Stimulated activated CD4-positive, alpha-beta T cell treated with anti-CD3 and anti-CD28 coated beads, Interleukin-12 subunit alpha, Interleukin-12 subunit beta, amount 100 ng/mL, for 24 hours (primary cell): ENCODE results near the gene NCS1.

Experiments
- DNase-seq, 2 experiments: peaks; one replicate each; pipeline ENCODE4 v3.0.0-alpha.2; 2020; ENCODE audit warnings: low read depth in 2 of 2

NCS1 gene

GRCh38 chr9:130212543-130213297, 40.5 kb downstream of the NCS1 start:
- no peak for DNase-seq

GRCh38 chr9:130213911-130214761, 41.9 kb downstream of the NCS1 start:
- no peak for DNase-seq

GRCh38 chr9:130214776-130215340, 42.7 kb downstream of the NCS1 start:
- DNase-seq = no peak

- DNase-seq = no peak
These were observed 43.3 kb downstream of the NCS1 start for GRCh38 chr9:130215341-130216119.

GRCh38 chr9:130217838-130218237, 45.6 kb downstream of the NCS1 start:
- no peak for DNase-seq

GRCh38 chr9:130219661-130220096, 47.5 kb downstream of the NCS1 start:
- DNase-seq = no peak

- no peak for DNase-seq
These were observed 48.1 kb downstream of the NCS1 start for GRCh38 chr9:130220352-130220751.

GRCh38 chr9:130222833-130223232, 50.6 kb downstream of the NCS1 start:
- no peak for DNase-seq

- no peak for DNase-seq
These were observed 52.9 kb downstream of the NCS1 start for GRCh38 chr9:130225071-130225470.

GRCh38 chr9:130225586-130225985, 53.4 kb downstream of the NCS1 start:
- DNase-seq = no peak

GRCh38 chr9:130226112-130226511, 53.9 kb downstream of the NCS1 start:
- DNase-seq = no peak

- DNase-seq = no peak
These were observed 55.6 kb downstream of the NCS1 start for GRCh38 chr9:130227833-130228232.

- DNase-seq = no peak
These were observed 57.6 kb downstream of the NCS1 start for GRCh38 chr9:130229759-130230158.

- no peak for DNase-seq
These were observed 58.4 kb downstream of the NCS1 start for GRCh38 chr9:130230631-130231030.

- no peak for DNase-seq
These were observed 60.8 kb downstream of the NCS1 start for GRCh38 chr9:130232899-130233586.

GRCh38 chr9:130233587-130233945, 61.4 kb downstream of the NCS1 start:
- DNase-seq = no peak

GRCh38 chr9:130234340-130235260, 62.4 kb downstream of the NCS1 start:
- DNase-seq = no peak

GRCh38 chr9:130235558-130236435, 63.6 kb downstream of the NCS1 start:
- peak; percentile 31 to 57 for DNase-seq

- DNase-seq = no peak
These were observed 64.3 kb downstream of the NCS1 start for GRCh38 chr9:130236436-130236985.
